PFSK-1 (cell line): ENCODE measurements around the gene MTMR12.

Experiments used
- FOXP2 ChIP-seq: optimal IDR thresholded peaks from 2 replicates; pipeline ENCODE3; 2011; ENCODE audit warnings: borderline replicate concordance, control low read depth, inconsistent platforms; ENCODE audit not compliant: insufficient read depth; ENCODE audit errors: extremely low read length, extremely low read depth
- POLR2AphosphoS5 ChIP-seq: IDR thresholded peaks from 2 replicates; pipeline ENCODE4 v1.6.1; 2012; ENCODE audit warnings: low read depth, mild to moderate bottlenecking, control low read depth, low read length, moderate library complexity
- REST ChIP-seq, 2 experiments: IDR thresholded peaks; 2 replicates each; pipeline versions ENCODE4 v1.6.1 to v1.8.0; 2011 to 2012; ENCODE audit warnings: low read depth in 2 of 2, low read length in 2 of 2, control low read depth in 1 of 2, inconsistent platforms in 1 of 2, mild to moderate bottlenecking in 1 of 2, moderate library complexity in 1 of 2; ENCODE audit not compliant: insufficient read depth in 1 of 2
- TAF1 ChIP-seq: IDR thresholded peaks from 2 replicates; pipeline ENCODE4 v1.6.1; 2012; ENCODE audit warnings: low read length, control low read depth, borderline replicate concordance; ENCODE audit not compliant: insufficient read depth

- TF ChIP-seq POLR2AphosphoS5 (no peak), REST (IDR thresholded peaks at IDR 0.05; ENCODE audit: insufficient read depth in 1 of 2, low read depth in 2 of 2, low read length in 2 of 2) (no peak), FOXP2 (no peak), TAF1 (no peak)
Observed at GRCh38 chr5:32331217-32331934, 18.6 kb upstream of the MTMR12 start.
